MM.1S (cell line): ENCODE measurements around the gene PTPRG.

Source experiments
- DNase-seq: peaks from one replicate; pipeline ENCODE4 v3.0.0-alpha.2; 2015
- H2AFZ ChIP-seq: fragments of 300-600 bp; sonication (generic); 2 replicates; pipeline ENCODE4 v1.6.0; 2016; ENCODE audit warnings: antibody characterized with exemption, low read length
- H3F3A ChIP-seq: fragments of 300-600 bp; sonication (generic); 2 replicates; pipeline ENCODE4 v1.6.1; 2016; ENCODE audit warnings: mild to moderate bottlenecking, antibody characterized with exemption, low read length, moderate library complexity, mixed read lengths; ENCODE audit not compliant: insufficient read depth
- H3K27ac ChIP-seq: fragments of 300-600 bp; sonication (generic); 2 replicates; pipeline ENCODE4 v1.5.1; 2016; ENCODE audit warnings: mild to moderate bottlenecking, low read length
- H3K27me3 ChIP-seq: fragments of 300-600 bp; sonication (generic); replicated peaks from 2 replicates; pipeline ENCODE4 v1.6.0; 2016; ENCODE audit warnings: low read length; ENCODE audit not compliant: insufficient read depth
- H3K36me3 ChIP-seq: fragments of 300-600 bp; sonication (generic); replicated peaks from 2 replicates; pipeline ENCODE4 v1.6.1; 2016; ENCODE audit warnings: mild to moderate bottlenecking, low read length, mixed read lengths; ENCODE audit not compliant: insufficient read depth
- H3K4me1 ChIP-seq: fragments of 300-600 bp; sonication (generic); 2 replicates; pipeline ENCODE4 v1.6.1; 2016; ENCODE audit warnings: low read length, mixed read lengths
- H3K4me2 ChIP-seq: fragments of 300-600 bp; sonication (generic); 2 replicates; pipeline ENCODE4 v1.6.0; 2016; ENCODE audit warnings: low read depth, low read length
- H3K4me3 ChIP-seq: fragments of 300-600 bp; sonication (generic); 2 replicates; pipeline ENCODE4 v1.5.1; 2016; ENCODE audit warnings: low read length, mixed read lengths
- H3K79me2 ChIP-seq: fragments of 300-600 bp; sonication (generic); 2 replicates; pipeline ENCODE4 v1.6.1; 2016; ENCODE audit warnings: mixed run types, low read length, mixed read lengths
- H3K9ac ChIP-seq: fragments of 300-600 bp; sonication (generic); 2 replicates; pipeline ENCODE4 v1.6.1; 2016; ENCODE audit warnings: low read length, mixed read lengths
- H3K9me2 ChIP-seq: fragments of 300-600 bp; sonication (generic); replicated peaks from 2 replicates; pipeline ENCODE4 v1.6.1; 2016; ENCODE audit warnings: mild to moderate bottlenecking, low read length, mixed read lengths; ENCODE audit not compliant: insufficient read depth
- H3K9me3 ChIP-seq: fragments of 300-600 bp; sonication (generic); replicated peaks from 2 replicates; pipeline ENCODE4 v1.6.1; 2016; ENCODE audit warnings: mild to moderate bottlenecking, low read length, mixed read lengths; ENCODE audit not compliant: insufficient read depth
- H4K20me1 ChIP-seq: fragments of 300-600 bp; sonication (generic); 2 replicates; pipeline ENCODE4 v1.6.1; 2016; ENCODE audit warnings: mild to moderate bottlenecking, low read length, moderate library complexity, mixed read lengths; ENCODE audit not compliant: insufficient read depth
- EZH2 ChIP-seq: fragments of 300-600 bp; sonication (generic); optimal IDR thresholded peaks from 2 replicates; pipeline ENCODE3; 2017; ENCODE audit warnings: low read depth, mild to moderate bottlenecking, antibody characterized with exemption, low read length, mixed read lengths
- EZH2phosphoT487 ChIP-seq: fragments of 300-600 bp; sonication (generic); IDR thresholded peaks from 2 replicates; pipeline ENCODE4 v1.6.1; 2018; ENCODE audit warnings: antibody characterized with exemption, low read length
- TF ChIP-seq, protein P1 (sequence below): fragments of 300-600 bp; sonication (generic); IDR thresholded peaks from 2 replicates; pipeline ENCODE4 v1.5.1; 2016; ENCODE audit warnings: antibody characterized with exemption, low read length, mixed read lengths

PTPRG gene

DNA sequence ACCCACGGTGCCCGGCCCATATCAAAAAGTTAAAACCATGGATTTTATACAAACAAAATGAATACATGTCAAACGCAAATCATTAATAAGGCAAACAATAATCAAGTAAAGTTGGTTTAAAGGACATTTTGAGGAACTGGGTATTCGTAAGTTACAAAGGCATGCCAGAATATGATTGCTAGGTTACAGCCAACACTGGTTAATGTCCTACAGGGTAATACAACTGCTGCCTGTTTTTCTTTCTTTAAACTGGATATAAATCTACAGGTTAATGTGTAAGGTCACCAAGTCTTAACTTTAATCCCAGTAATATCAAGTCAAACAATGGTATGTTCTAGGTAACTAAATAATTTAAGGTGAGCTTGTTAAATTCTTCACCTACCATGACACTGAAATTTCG is 166.1 kb downstream of the PTPRG start:
- Histone ChIP-seq H2AFZ (no peak overlapping the region), H3K9me2 (no peaks in the 10 kb centered on the region), H3K4me1 (0 out of 2 replicates have a peak, but pooled peaks cover 12% of the 10 kb centered on the region), H3K9me3 (no peaks in the 10 kb centered on the region), H4K20me1 (no peaks in the 10 kb centered on the region), H3K4me3 (no peak overlapping the region), H3K36me3 (no peaks in the 10 kb centered on the region), H3K27ac (no peak overlapping the region), H3K79me2 (peaks cover 27% of the 10 kb centered on the region), H3K9ac (no peak overlapping the region), H3F3A (no peaks in the 10 kb centered on the region), H3K27me3 (no peaks in the 10 kb centered on the region), H3K4me2 (no peak overlapping the region)
- no peak for DNase-seq
- TF ChIP-seq, protein P1, sequence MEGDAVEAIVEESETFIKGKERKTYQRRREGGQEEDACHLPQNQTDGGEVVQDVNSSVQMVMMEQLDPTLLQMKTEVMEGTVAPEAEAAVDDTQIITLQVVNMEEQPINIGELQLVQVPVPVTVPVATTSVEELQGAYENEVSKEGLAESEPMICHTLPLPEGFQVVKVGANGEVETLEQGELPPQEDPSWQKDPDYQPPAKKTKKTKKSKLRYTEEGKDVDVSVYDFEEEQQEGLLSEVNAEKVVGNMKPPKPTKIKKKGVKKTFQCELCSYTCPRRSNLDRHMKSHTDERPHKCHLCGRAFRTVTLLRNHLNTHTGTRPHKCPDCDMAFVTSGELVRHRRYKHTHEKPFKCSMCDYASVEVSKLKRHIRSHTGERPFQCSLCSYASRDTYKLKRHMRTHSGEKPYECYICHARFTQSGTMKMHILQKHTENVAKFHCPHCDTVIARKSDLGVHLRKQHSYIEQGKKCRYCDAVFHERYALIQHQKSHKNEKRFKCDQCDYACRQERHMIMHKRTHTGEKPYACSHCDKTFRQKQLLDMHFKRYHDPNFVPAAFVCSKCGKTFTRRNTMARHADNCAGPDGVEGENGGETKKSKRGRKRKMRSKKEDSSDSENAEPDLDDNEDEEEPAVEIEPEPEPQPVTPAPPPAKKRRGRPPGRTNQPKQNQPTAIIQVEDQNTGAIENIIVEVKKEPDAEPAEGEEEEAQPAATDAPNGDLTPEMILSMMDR = no peak
- TF ChIP-seq EZH2phosphoT487 = no peak
- no peak for TF ChIP-seq EZH2

DNA sequence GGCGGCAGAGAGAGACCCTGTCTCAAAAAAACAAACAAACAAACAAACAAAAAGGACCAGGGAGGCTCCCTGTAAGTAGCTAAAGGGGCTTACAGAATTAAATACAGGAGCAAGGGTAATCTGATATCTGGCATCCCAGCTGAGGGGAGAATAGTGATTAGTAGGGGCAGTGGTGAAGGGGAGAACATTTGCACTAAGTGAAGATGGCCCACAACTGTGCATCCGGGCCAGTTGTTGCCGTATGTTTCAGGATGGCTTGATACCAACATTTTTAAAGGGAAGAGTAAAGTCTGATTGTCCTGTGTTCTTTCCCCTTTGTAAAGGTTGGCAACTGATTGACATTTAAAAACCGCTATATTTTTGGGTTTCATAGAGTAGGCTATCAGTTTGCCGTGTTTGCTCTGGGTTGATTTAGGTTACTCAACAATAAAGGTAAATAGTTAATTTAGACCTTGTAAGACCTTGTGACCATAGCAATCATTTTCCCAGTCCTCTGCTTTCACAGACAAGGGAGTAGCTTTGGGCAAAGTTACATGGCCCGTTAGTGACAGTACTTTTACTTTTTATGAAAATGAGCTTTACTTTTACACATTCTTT is 167.8 kb downstream of the PTPRG start:
- Histone ChIP-seq H3K79me2 (peaks cover 27% of the 10 kb centered on the region), H3K27me3 (no peaks in the 10 kb centered on the region), H3K36me3 (no peaks in the 10 kb centered on the region), H3K27ac (no peak overlapping the region), H4K20me1 (no peaks in the 10 kb centered on the region), H3K9me3 (no peaks in the 10 kb centered on the region), H2AFZ (no peak overlapping the region), H3K4me1 (0 out of 2 replicates have a peak, but pooled peaks cover 7% of the 10 kb centered on the region), H3K9me2 (no peaks in the 10 kb centered on the region), H3K9ac (no peak overlapping the region), H3F3A (no peaks in the 10 kb centered on the region), H3K4me3 (no peak overlapping the region), H3K4me2 (no peak overlapping the region)
- no peak for TF ChIP-seq EZH2
- TF ChIP-seq, protein P1 = no peak
- TF ChIP-seq EZH2phosphoT487 = no peak
- DNase-seq = no peak

DNA sequence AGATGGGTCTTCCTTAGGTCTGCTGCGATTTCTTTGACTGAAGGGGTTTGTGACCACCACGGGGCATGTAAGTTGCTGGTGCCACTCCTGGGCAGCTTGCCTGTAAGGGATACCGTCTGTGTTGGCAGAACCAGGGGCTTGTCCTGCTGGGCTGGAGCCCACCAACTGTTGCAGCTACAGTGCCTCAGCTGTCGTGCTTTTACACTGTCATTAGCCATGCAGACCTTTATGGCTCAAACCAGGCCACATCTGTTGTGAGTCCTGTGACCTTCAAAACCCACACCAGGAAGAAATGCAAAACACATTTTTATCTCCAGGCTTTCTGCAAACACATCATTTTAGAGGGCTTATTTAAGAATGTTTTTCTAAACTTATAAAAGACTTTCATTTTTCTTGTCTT is 168.7 kb downstream of the PTPRG start:
- DNase-seq = no peak
- Histone ChIP-seq H3K79me2 (peaks cover 27% of the 10 kb centered on the region), H3K27ac (no peak overlapping the region), H3K36me3 (no peaks in the 10 kb centered on the region), H3K9me3 (no peaks in the 10 kb centered on the region), H3K4me3 (no peak overlapping the region), H4K20me1 (no peaks in the 10 kb centered on the region), H2AFZ (no peak overlapping the region), H3K9me2 (no peaks in the 10 kb centered on the region), H3K4me2 (no peak overlapping the region), H3K9ac (no peak overlapping the region), H3K27me3 (no peaks in the 10 kb centered on the region), H3K4me1 (0 out of 2 replicates have a peak, but pooled peaks cover 7% of the 10 kb centered on the region), H3F3A (no peaks in the 10 kb centered on the region)
- TF ChIP-seq, protein P1 = no peak
- TF ChIP-seq EZH2phosphoT487 (no peak), EZH2 (no peak)
